Panc1 (cell line): ENCODE results near the gene SLC9A7. TPM values are rescaled to one million over a fixed set of nuclear protein-coding genes. Genes with fewer than 3 reads are reported as not detected.
A peak's percentile ranks its signal among the peaks of the same experiment; 100 is the strongest.

ENCODE experiments used
- ATAC-seq: fragments of 200-7000 bp; cut with Tn5 transposase; 2 replicates; pipeline ENCODE4 v1.9.1; 2020; ENCODE audit warnings: mild to moderate bottlenecking, moderate library complexity
- BruUV-seq: library from RNA; stranded (reverse); fragments of 400-500 nt; replicated peaks from 2 replicates; lab custom pipeline; 2021; lab: Mats Ljungman, UMichigan
- CTCF ChIA-PET: fragments of 300-600 bp; sonication (Branson Sonifier 250); formaldehyde crosslinking; loops from one replicate; lab custom pipeline; 2022; ENCODE audit warnings: antibody characterized with exemption; lab: Charles Lee
- POLR2A ChIA-PET: fragments of 300-600 bp; sonication (Branson Sonifier 250); formaldehyde crosslinking; loops from one replicate; lab custom pipeline; 2022; ENCODE audit warnings: antibody characterized with exemption; lab: Charles Lee
- DNase-seq: peaks from one replicate; pipeline ENCODE4 v3.0.0-alpha.2; 2010; ENCODE audit warnings: low read depth, low spot score
- H3K27ac ChIP-seq: 2 replicates; pipeline ENCODE4 v1.5.1; 2011; ENCODE audit warnings: mild to moderate bottlenecking, low read length, inconsistent platforms
- H3K27me3 ChIP-seq: fragments of 200-500 bp; sonication (Bioruptor generic); 2 replicates; pipeline ENCODE4 v1.6.0; 2014; ENCODE audit warnings: low read length, inconsistent platforms; ENCODE audit not compliant: control insufficient read depth, insufficient read depth
- H3K36me3 ChIP-seq: fragments of 200-500 bp; sonication (Bioruptor generic); 2 replicates; pipeline ENCODE4 v1.5.1; 2014; ENCODE audit warnings: inconsistent platforms, mild to moderate bottlenecking, low read length, moderate library complexity; ENCODE audit not compliant: control insufficient read depth, insufficient read depth
- H3K4me1 ChIP-seq: 2 replicates; pipeline ENCODE4 v1.5.1; 2011; ENCODE audit warnings: inconsistent platforms, mild to moderate bottlenecking, low read length, moderate library complexity; ENCODE audit not compliant: control insufficient read depth, insufficient read depth
- H3K4me3 ChIP-seq, 2 experiments: 2 replicates each; pipeline ENCODE4 v1.5.1; 2011 to 2012; ENCODE audit warnings: low read depth in 2 of 2, low read length in 2 of 2, mild to moderate bottlenecking in 2 of 2, inconsistent platforms in 1 of 2, moderate library complexity in 1 of 2
- H3K9me3 ChIP-seq: fragments of 200-500 bp; sonication (Bioruptor generic); 2 replicates; pipeline ENCODE4 v1.5.1; 2014; ENCODE audit warnings: low read depth, mild to moderate bottlenecking, inconsistent platforms, low read length, moderate library complexity; ENCODE audit not compliant: control insufficient read depth, insufficient read depth
- CTCF ChIP-seq: fragments of 450-650 bp; IDR thresholded peaks from 2 replicates; pipeline ENCODE4 v1.5.1; 2017; ENCODE audit warnings: mild to moderate bottlenecking
- POLR2AphosphoS5 ChIP-seq: IDR thresholded peaks from 2 replicates; pipeline ENCODE4 v1.6.1; 2012; ENCODE audit warnings: mild to moderate bottlenecking, low read depth, low read length, moderate library complexity
- SIN3A ChIP-seq: IDR thresholded peaks from 2 replicates; pipeline ENCODE4 v1.6.1; 2012; ENCODE audit warnings: low read depth, mild to moderate bottlenecking, low read length, moderate library complexity, borderline replicate concordance; ENCODE audit not compliant: insufficient read depth
- in situ Hi-C: cut with HindIII; loops from 2 replicates; pipeline ENCODE4 v1.10.0; 2016; ENCODE audit warnings: low sequenced_read_pairs, low pct_unique_long_range_greater_than_20kb
- intact Hi-C: fragments of 100-400 bp; cut with micrococcal nuclease; formaldehyde crosslinking; loops from one replicate; pipeline ENCODE4 v1.10.0; 2022; ENCODE audit not compliant: unreplicated experiment
- total RNA-seq: library from RNA; stranded (reverse); gene quantifications from one replicate; pipeline ENCODE4 v1.2.1, GENCODE V29; 2021; ENCODE audit not compliant: unreplicated experiment
- TF ChIP-seq, protein P1 (sequence below), 2 experiments: IDR thresholded peaks; 2 replicates each; pipeline ENCODE4 v1.6.1; 2011 to 2012; ENCODE audit warnings: low read depth in 2 of 2, control low read depth in 1 of 2, low read length in 1 of 2, mild to moderate bottlenecking in 1 of 2, moderate library complexity in 1 of 2; ENCODE audit not compliant: insufficient read depth in 1 of 2

Gene SLC9A7
- total RNA-seq, 1 experiment from 2014 or later, result 80.4 TPM

GRCh38 chrX:46573892-46574773, 184.8 kb downstream of the SLC9A7 start:
- no peaks in the 10 kb centered on the region for H3K27me3 ChIP-seq
- peak overlapping the region; percentile 68 to 78 for H3K4me3 ChIP-seq
- no TSS peak for BruUV-seq
- H3K27ac ChIP-seq, result peak overlapping the region; percentile 7; the same call in 1 of the 2 replicates
- ATAC-seq (peak; percentile 78), DNase-seq (no peak)
- H3K36me3 ChIP-seq, result no peaks in the 10 kb centered on the region
- in situ Hi-C loops (no loop called here), intact Hi-C loops (no loop called here)
- H3K9me3 ChIP-seq, result no peaks in the 10 kb centered on the region
- H3K4me1 ChIP-seq, result no peaks in the 10 kb centered on the region; the same call in 1 of the 2 replicates
- TF ChIP-seq POLR2AphosphoS5 (no peak), SIN3A (peak; percentile 65; the same call in 1 of the 2 replicates), CTCF (peak; percentile 37)
- TF ChIP-seq, protein P1, sequence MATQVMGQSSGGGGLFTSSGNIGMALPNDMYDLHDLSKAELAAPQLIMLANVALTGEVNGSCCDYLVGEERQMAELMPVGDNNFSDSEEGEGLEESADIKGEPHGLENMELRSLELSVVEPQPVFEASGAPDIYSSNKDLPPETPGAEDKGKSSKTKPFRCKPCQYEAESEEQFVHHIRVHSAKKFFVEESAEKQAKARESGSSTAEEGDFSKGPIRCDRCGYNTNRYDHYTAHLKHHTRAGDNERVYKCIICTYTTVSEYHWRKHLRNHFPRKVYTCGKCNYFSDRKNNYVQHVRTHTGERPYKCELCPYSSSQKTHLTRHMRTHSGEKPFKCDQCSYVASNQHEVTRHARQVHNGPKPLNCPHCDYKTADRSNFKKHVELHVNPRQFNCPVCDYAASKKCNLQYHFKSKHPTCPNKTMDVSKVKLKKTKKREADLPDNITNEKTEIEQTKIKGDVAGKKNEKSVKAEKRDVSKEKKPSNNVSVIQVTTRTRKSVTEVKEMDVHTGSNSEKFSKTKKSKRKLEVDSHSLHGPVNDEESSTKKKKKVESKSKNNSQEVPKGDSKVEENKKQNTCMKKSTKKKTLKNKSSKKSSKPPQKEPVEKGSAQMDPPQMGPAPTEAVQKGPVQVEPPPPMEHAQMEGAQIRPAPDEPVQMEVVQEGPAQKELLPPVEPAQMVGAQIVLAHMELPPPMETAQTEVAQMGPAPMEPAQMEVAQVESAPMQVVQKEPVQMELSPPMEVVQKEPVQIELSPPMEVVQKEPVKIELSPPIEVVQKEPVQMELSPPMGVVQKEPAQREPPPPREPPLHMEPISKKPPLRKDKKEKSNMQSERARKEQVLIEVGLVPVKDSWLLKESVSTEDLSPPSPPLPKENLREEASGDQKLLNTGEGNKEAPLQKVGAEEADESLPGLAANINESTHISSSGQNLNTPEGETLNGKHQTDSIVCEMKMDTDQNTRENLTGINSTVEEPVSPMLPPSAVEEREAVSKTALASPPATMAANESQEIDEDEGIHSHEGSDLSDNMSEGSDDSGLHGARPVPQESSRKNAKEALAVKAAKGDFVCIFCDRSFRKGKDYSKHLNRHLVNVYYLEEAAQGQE (IDR thresholded peaks at IDR 0.05; ENCODE audit: insufficient read depth in 1 of 2, low read depth in 2 of 2, low read length in 1 of 2), result no peak
- ChIA-PET POLR2A (no interaction called here), CTCF (no interaction called here)

GRCh38 chrX:46573331-46573891, 185.5 kb downstream of the SLC9A7 start, which contains the start of gene CHST7:
TSS of gene CHST7 (plus strand) at chrX:46573765. CDS start at chrX:46573932, 167 bp downstream.
- CTCF ChIA-PET, result no interaction called here
- H3K27ac ChIP-seq, result peak within 1 kb of the TSS; percentile 51
- BruUV-seq, result no TSS peak

More at GRCh38 chrX:46573331-46573891, 185.5 kb downstream of the SLC9A7 start, which contains the start of gene CHST7:
- DNase-seq (no peak), ATAC-seq (peak; percentile 92)
- Histone ChIP-seq H3K9me3 (no peaks in the 10 kb centered on the region), H3K4me3 (peak within 1 kb of the TSS; percentile 68 to 78), H3K36me3 (no peaks in the 10 kb centered on the region), H3K27me3 (no peaks in the 10 kb centered on the region), H3K4me1 (no peaks in the 10 kb centered on the region; the same call in 1 of the 2 replicates)
- intact Hi-C loops, result no loop called here
- POLR2A ChIA-PET, result interaction anchor here (0.6 kb wide), 1 partner anchor 90 kb away, joined by 9 read pairs; no protein-coding TSS in a partner anchor
- in situ Hi-C loops, result no loop called here
- peak; percentile 79 for TF ChIP-seq CTCF
- TF ChIP-seq, protein P1 (IDR thresholded peaks at IDR 0.05; ENCODE audit: insufficient read depth in 1 of 2, low read depth in 2 of 2, low read length in 1 of 2), result no peak
